HG02884 (cell line): Measurements from ENCODE around the gene CYP4F22.
"Not testable (repeated sequence)": the region's sequence is repeated elsewhere in the genome, so short reads cannot be mapped to it uniquely, and the experiment has no call there.

ENCODE experiments used
- ATAC-seq: cut with Tn5 transposase; IDR thresholded peaks from one replicate; pipeline ENCODE4 v1.9.1; 2021; ENCODE audit warnings: mild to moderate bottlenecking, moderate library complexity; ENCODE audit not compliant: unreplicated experiment

CYP4F22 gene

GRCh38 chr19:15488489-15489226 lies 19.7 kb upstream of the CYP4F22 start:
- ATAC-seq: no peak

GRCh38 chr19:15495151-15495550 lies 13.2 kb upstream of the CYP4F22 start:
- no peak for ATAC-seq

GRCh38 chr19:15498156-15498858 lies 10.0 kb upstream of the CYP4F22 start:
- ATAC-seq: no peak

GRCh38 chr19:15498910-15499309 lies 9.4 kb upstream of the CYP4F22 start:
- no peak for ATAC-seq

GRCh38 chr19:15501596-15501995 lies 6.7 kb upstream of the CYP4F22 start:
- no peak for ATAC-seq

- ATAC-seq: no peak
Observed at GRCh38 chr19:15502264-15502663, 6.1 kb upstream of the CYP4F22 start.

- ATAC-seq: no peak
Observed at GRCh38 chr19:15506074-15506571, 2.2 kb upstream of the CYP4F22 start.

- ATAC-seq: no peak
Observed at GRCh38 chr19:15507068-15508034, 974 bp upstream of the CYP4F22 start.

GRCh38 chr19:15511671-15512424 lies 3.5 kb downstream of the CYP4F22 start:
- no peak for ATAC-seq

GRCh38 chr19:15515227-15515625 lies 6.9 kb downstream of the CYP4F22 start:
- ATAC-seq: not testable (repeated sequence)

- no peak for ATAC-seq
Observed at GRCh38 chr19:15516363-15516762, 8.0 kb downstream of the CYP4F22 start.

GRCh38 chr19:15517778-15518177 lies 9.5 kb downstream of the CYP4F22 start:
- no peak for ATAC-seq

- ATAC-seq: no peak
Observed at GRCh38 chr19:15519433-15519976, 11.2 kb downstream of the CYP4F22 start.

- ATAC-seq: no peak
Observed at GRCh38 chr19:15524781-15525180, 16.5 kb downstream of the CYP4F22 start.

GRCh38 chr19:15525291-15525690 lies 17.0 kb downstream of the CYP4F22 start:
- ATAC-seq: no peak

GRCh38 chr19:15526408-15526807 lies 18.1 kb downstream of the CYP4F22 start:
- no peak for ATAC-seq

GRCh38 chr19:15527705-15528104 lies 19.4 kb downstream of the CYP4F22 start:
- ATAC-seq: no peak

- ATAC-seq: no peak
Observed at GRCh38 chr19:15529774-15530372, 21.5 kb downstream of the CYP4F22 start.

- ATAC-seq: no peak
Observed at GRCh38 chr19:15532779-15533521, 24.6 kb downstream of the CYP4F22 start.
